Sigmoid colon (tissue), 7 donors: ENCODE measurements around the gene C1QTNF6. TPM values are rescaled to one million over a fixed set of nuclear protein-coding genes. Genes with fewer than 3 reads are reported as not detected.

Experiments used
- DNase-seq: peaks from one replicate; pipeline ENCODE4 v3.0.0-alpha.2; 2019
- H3K27ac ChIP-seq, 4 donors: fragments of 200-600 bp; sonication (generic); one replicate each; pipeline ENCODE4 v1.5.1; 2016 to 2019; ENCODE audit warnings: mild to moderate bottlenecking in 1 of 4
- H3K27me3 ChIP-seq, 3 donors: fragments of 200-600 bp; sonication (generic); one replicate each; pipeline ENCODE4 v1.5.1; 2019; ENCODE audit warnings: mild to moderate bottlenecking in 1 of 3
- H3K36me3 ChIP-seq, 4 donors: fragments of 200-600 bp; sonication (generic); one replicate each; pipeline ENCODE4 v1.5.1; 2016 to 2019
- H3K4me1 ChIP-seq, 4 donors: fragments of 200-600 bp; sonication (generic); one replicate each; pipeline ENCODE4 v1.5.1; 2017 to 2019
- H3K4me3 ChIP-seq, 4 donors: fragments of 200-600 bp; sonication (generic); one replicate each; pipeline ENCODE4 v1.5.1; 2017 to 2019; ENCODE audit warnings: mild to moderate bottlenecking in 2 of 4, moderate library complexity in 1 of 4
- H3K9me3 ChIP-seq, 4 donors: fragments of 200-600 bp in 3 of 4; sonication (generic) in 3 of 4; one replicate each; pipeline versions ENCODE4 v1.5.1 to v1.6.1; 2013 to 2019
- CTCF ChIP-seq, 4 experiments: fragments of 450-650 bp in 3 of 4; fragments of 200-600 bp in 1 of 4; IDR thresholded peaks; one replicate each; pipeline ENCODE4 v1.5.1; 2016 to 2019; ENCODE audit warnings: antibody characterized with exemption in 4 of 4, mild to moderate bottlenecking in 3 of 4, moderate library complexity in 2 of 4
- EP300 ChIP-seq, 4 donors: sonication (generic); formaldehyde crosslinking; IDR thresholded peaks; one replicate each; pipeline ENCODE4 v1.6.1; 2017; ENCODE audit warnings: antibody characterized with exemption in 4 of 4
- POLR2A ChIP-seq, 2 donors: fragments of 450-650 bp; IDR thresholded peaks; one replicate each; pipeline ENCODE4 v1.6.1; 2016; ENCODE audit warnings: antibody characterized with exemption in 2 of 2, mild to moderate bottlenecking in 2 of 2, moderate library complexity in 2 of 2
- POLR2AphosphoS5 ChIP-seq, 4 donors: sonication (generic); formaldehyde crosslinking; IDR thresholded peaks; one replicate each; pipeline ENCODE4 v1.6.1; 2017; ENCODE audit warnings: antibody characterized with exemption in 4 of 4
- WGBS, 2 donors: extraction: QIAGEN DNeasy Blood & Tissue Kit; methylation state at CpG; one replicate each; pipeline ENCODE4 v1.1.7; 2013; 5-methylcytosine and 5-hydroxymethylcytosine counted together
- intact Hi-C: fragments of 100-400 bp; cut with DNase I; formaldehyde crosslinking; loops from one replicate; pipeline ENCODE4 v1.15.1; 2023
- polyA plus RNA-seq, 3 donors: library from polyadenylated mRNA; stranded (reverse); fragments of 200-250 nt; gene quantifications; one replicate each; pipeline ENCODE4 v1.2.3, GENCODE V29; 2013
- total RNA-seq, 4 donors: library from RNA; depleted of rRNA; stranded (reverse); fragments of >200 nt; gene quantifications; one replicate each; pipeline ENCODE4 v1.1.0, GENCODE V29; 2016
- donor health status: healthy with polysubstance abuse.
- donor health status: Bipolar disorder and iron deficiency.
- donor health status: healthy.

Gene C1QTNF6
- total and polyA plus RNA-seq, 7 donors: 1.1 to 12.1 (median 1.8) TPM

- intact Hi-C loops: no loop called here
- no peaks in the 10 kb centered on the region for H3K9me3 ChIP-seq
- no peak for TF ChIP-seq POLR2AphosphoS5 (IDR thresholded peaks at IDR 0.05)
- TF ChIP-seq CTCF (IDR thresholded peaks at IDR 0.05): no peak
- TF ChIP-seq EP300 (IDR thresholded peaks at IDR 0.05): no peak
- TF ChIP-seq POLR2A (IDR thresholded peaks at IDR 0.05): no peak
- DNase-seq: no peak
- no peaks in the 10 kb centered on the region for H3K36me3 ChIP-seq
- no peaks in the 10 kb centered on the region for H3K27me3 ChIP-seq
- H3K4me3 ChIP-seq: no peak overlapping the region
- peaks cover 0 to 7% (median 5%) of the 10 kb centered on the region in 4 donors for H3K4me1 ChIP-seq
- H3K27ac ChIP-seq: no peak overlapping the region
- WGBS, 2 donors: 77 to 84% methylated on average over 22 of the region's 22 CpGs
These were observed 24.2 kb downstream of the C1QTNF6 start for GRCh38 chr22:37163575-37164504.

- TF ChIP-seq POLR2AphosphoS5 (IDR thresholded peaks at IDR 0.05) (no peak), POLR2A (IDR thresholded peaks at IDR 0.05) (no peak), CTCF (IDR thresholded peaks at IDR 0.05) (no peak), EP300 (IDR thresholded peaks at IDR 0.05) (no peak)
- WGBS, 2 donors: 81 to 86% methylated on average over 5 of the region's 5 CpGs
- H3K27me3 ChIP-seq: no peaks in the 10 kb centered on the region
- intact Hi-C loops: no loop called here
- peaks cover 0 to 7% (median 5%) of the 10 kb centered on the region in 4 donors for H3K4me1 ChIP-seq
- H3K27ac ChIP-seq: no peak overlapping the region
- H3K9me3 ChIP-seq: no peaks in the 10 kb centered on the region
- no peak overlapping the region for H3K4me3 ChIP-seq
- H3K36me3 ChIP-seq: no peaks in the 10 kb centered on the region
- DNase-seq: no peak
These were observed 25.0 kb downstream of the C1QTNF6 start for GRCh38 chr22:37163096-37163489.

- no peaks in the 10 kb centered on the region for H3K27me3 ChIP-seq
- DNase-seq: no peak
- H3K9me3 ChIP-seq: no peaks in the 10 kb centered on the region
- no peaks in the 10 kb centered on the region for H3K36me3 ChIP-seq
- intact Hi-C loops: no loop called here
- TF ChIP-seq CTCF (IDR thresholded peaks at IDR 0.05): no peak
- TF ChIP-seq POLR2AphosphoS5 (IDR thresholded peaks at IDR 0.05): no peak
- no peak for TF ChIP-seq POLR2A (IDR thresholded peaks at IDR 0.05)
- TF ChIP-seq EP300 (IDR thresholded peaks at IDR 0.05): no peak
- H3K4me1 ChIP-seq: peaks cover 0 to 7% (median 5%) of the 10 kb centered on the region in 4 donors
- no peak overlapping the region for H3K4me3 ChIP-seq
- no peak overlapping the region for H3K27ac ChIP-seq
- 63 to 72% methylated on average over 11 of the region's 11 CpGs for whole genome bisulfite sequencing, 2 donors
These were observed 25.6 kb downstream of the C1QTNF6 start for GRCh38 chr22:37162221-37163095.

GRCh38 chr22:37161443-37161842 is 26.6 kb downstream of the C1QTNF6 start:
- no peaks in the 10 kb centered on the region for H3K4me1 ChIP-seq
- no peaks in the 10 kb centered on the region for H3K9me3 ChIP-seq
- no peak overlapping the region for H3K4me3 ChIP-seq
- no peak overlapping the region for H3K27ac ChIP-seq
- DNase-seq: no peak
- intact Hi-C loops: no loop called here
- no peaks in the 10 kb centered on the region for H3K27me3 ChIP-seq
- no peaks in the 10 kb centered on the region for H3K36me3 ChIP-seq
- no peak for TF ChIP-seq POLR2A (IDR thresholded peaks at IDR 0.05)
- 97 to 98% methylated on average over 2 of the region's 2 CpGs for WGBS, 2 donors

GRCh38 chr22:37160027-37160426 is 28.0 kb downstream of the C1QTNF6 start:
- intact Hi-C loops: no loop called here
- Histone ChIP-seq H3K4me3 (no peak overlapping the region), H3K27me3 (no peaks in the 10 kb centered on the region), H3K27ac (no peak overlapping the region), H3K36me3 (no peaks in the 10 kb centered on the region), H3K4me1 (no peaks in the 10 kb centered on the region), H3K9me3 (no peaks in the 10 kb centered on the region)
- TF ChIP-seq EP300 (IDR thresholded peaks at IDR 0.05): no peak
- TF ChIP-seq POLR2A (IDR thresholded peaks at IDR 0.05): no peak
- TF ChIP-seq POLR2AphosphoS5 (IDR thresholded peaks at IDR 0.05): no peak
- no peak for TF ChIP-seq CTCF (IDR thresholded peaks at IDR 0.05)
- WGBS, 2 donors: 53 to 75% methylated on average over 6 of the region's 6 CpGs
- no peak for DNase-seq
